Prostate gland (tissue), 2 donors: Measurements from ENCODE around the gene TLDC2.

ENCODE experiments used
- CTCF ChIP-seq, 4 experiments: fragments of 200-600 bp in 2 of 4; fragments of 450-650 bp in 2 of 4; sonication (generic) in 2 of 4; IDR thresholded peaks; 1 replicate in 3 of 4; 2 replicates in 1 of 4; pipeline ENCODE4 v1.5.1; 2016 to 2019; ENCODE audit warnings: antibody characterized with exemption in 4 of 4, mild to moderate bottlenecking in 2 of 4, moderate library complexity in 2 of 4
- POLR2AphosphoS5 ChIP-seq: sonication (generic); formaldehyde crosslinking; IDR thresholded peaks from one replicate; pipeline ENCODE4 v1.6.1; 2017; ENCODE audit warnings: antibody characterized with exemption

- TF ChIP-seq CTCF (IDR thresholded peaks at IDR 0.05) (no peak), POLR2AphosphoS5 (peak; percentile 74)
Observed at GRCh38 chr20:36835453-36836198, 40.3 kb upstream of the TLDC2 start.
